HEK293T (cell line): ENCODE data around the gene RRM1.

Experiments
- CTCF ChIA-PET: fragments of 350-600 bp; formaldehyde crosslinking; extraction: SDS; loops from one replicate; lab custom pipeline; 2021; ENCODE audit warnings: antibody characterized with exemption, inconsistent platforms; lab: Yijun Ruan, JAX
- POLR2A ChIA-PET: fragments of 350-600 bp; formaldehyde crosslinking; extraction: SDS; loops from one replicate; lab custom pipeline; 2020; ENCODE audit warnings: antibody characterized with exemption, inconsistent platforms; lab: Yijun Ruan, JAX
- DNase-seq: peaks from one replicate; pipeline ENCODE4 v3.0.0; 2012; ENCODE audit warnings: mixed read lengths; ENCODE audit errors: extremely low spot score
- ARNT ChIP-seq: fragments of 450-650 bp; IDR thresholded peaks from 2 replicates; pipeline ENCODE4 v1.6.1; 2017; ENCODE audit warnings: mild to moderate bottlenecking
- BHLHE40 ChIP-seq: fragments of 450-650 bp; IDR thresholded peaks from 2 replicates; pipeline ENCODE4 v1.6.1; 2016; ENCODE audit warnings: mild to moderate bottlenecking, moderate library complexity, borderline replicate concordance
- CTBP1 ChIP-seq: fragments of 450-650 bp; IDR thresholded peaks from 2 replicates; pipeline ENCODE4 v1.6.1; 2016; ENCODE audit warnings: borderline replicate concordance
- ELF4 ChIP-seq: fragments of 450-650 bp; IDR thresholded peaks from 2 replicates; pipeline ENCODE4 v1.6.1; 2017; ENCODE audit warnings: antibody characterized with exemption
- FOXA1 ChIP-seq: fragments of 450-650 bp; IDR thresholded peaks from 2 replicates; pipeline ENCODE4 v1.6.1; 2016; ENCODE audit warnings: mild to moderate bottlenecking
- FOXK2 ChIP-seq: fragments of 450-650 bp; IDR thresholded peaks from 2 replicates; pipeline ENCODE4 v1.6.1; 2016; ENCODE audit warnings: mild to moderate bottlenecking
- FOXM1 ChIP-seq: fragments of 450-650 bp; IDR thresholded peaks from 2 replicates; pipeline ENCODE4 v1.6.1; 2017; ENCODE audit warnings: mild to moderate bottlenecking, borderline replicate concordance
- HDGF ChIP-seq: fragments of 450-650 bp; IDR thresholded peaks from 2 replicates; pipeline ENCODE4 v1.6.1; 2017; ENCODE audit warnings: antibody characterized with exemption, borderline replicate concordance
- L3MBTL2 ChIP-seq: fragments of 450-650 bp; conservative IDR thresholded peaks from 2 replicates; pipeline ENCODE4 v1.6.1; 2016; ENCODE audit warnings: mild to moderate bottlenecking
- LEF1 ChIP-seq: fragments of 450-650 bp; IDR thresholded peaks from 2 replicates; pipeline ENCODE4 v1.6.1; 2017; ENCODE audit warnings: mild to moderate bottlenecking, borderline replicate concordance
- NFRKB ChIP-seq: fragments of 450-650 bp; IDR thresholded peaks from 2 replicates; pipeline ENCODE4 v1.6.1; 2016; ENCODE audit warnings: mild to moderate bottlenecking, moderate library complexity
- PKNOX1 ChIP-seq: fragments of 450-650 bp; IDR thresholded peaks from 2 replicates; pipeline ENCODE4 v1.6.1; 2016
- SP1 ChIP-seq: fragments of 450-650 bp; IDR thresholded peaks from 2 replicates; pipeline ENCODE4 v1.6.1; 2017
- SUZ12 ChIP-seq: fragments of 450-650 bp; IDR thresholded peaks from 2 replicates; pipeline ENCODE4 v1.6.1; 2016; ENCODE audit warnings: mild to moderate bottlenecking
- TARDBP ChIP-seq: fragments of 450-650 bp; IDR thresholded peaks from 2 replicates; pipeline ENCODE4 v1.6.1; 2016
- ZNF384 ChIP-seq: fragments of 450-650 bp; IDR thresholded peaks from 2 replicates; pipeline ENCODE4 v1.6.1; 2016

The RRM1 gene

GRCh38 chr11:4059424-4059823 is 35.2 kb upstream of the RRM1 start:
- ChIA-PET POLR2A (no interaction called here), CTCF (no interaction called here)
- DNase-seq, result no peak
- no peak for TF ChIP-seq PKNOX1
- TF ChIP-seq BHLHE40, result no peak
- TF ChIP-seq L3MBTL2, result no peak
- TF ChIP-seq HDGF, result no peak
- no peak for TF ChIP-seq FOXK2
- no peak for TF ChIP-seq SUZ12
- TF ChIP-seq FOXM1, result no peak
- no peak for TF ChIP-seq ARNT
- no peak for TF ChIP-seq FOXA1
- TF ChIP-seq ELF4, result no peak
- TF ChIP-seq CTBP1, result no peak
- TF ChIP-seq LEF1, result no peak
- TF ChIP-seq NFRKB, result no peak
- no peak for TF ChIP-seq TARDBP
- no peak for TF ChIP-seq SP1

- POLR2A ChIA-PET, result no interaction called here
- DNase-seq, result no peak
- CTCF ChIA-PET, result interaction anchor here (0.6 to 1.7 kb wide), 3 partner anchors 13 to 64 kb away, joined by 4 to 8 read pairs (median 4); no protein-coding TSS in a partner anchor
- TF ChIP-seq ELF4 (no peak), NFRKB (no peak), BHLHE40 (no peak), SUZ12 (no peak), ZNF384 (no peak), FOXA1 (no peak), HDGF (no peak), TARDBP (no peak), PKNOX1 (no peak), L3MBTL2 (no peak), ARNT (no peak), CTBP1 (no peak), LEF1 (no peak), FOXK2 (no peak), SP1 (no peak), FOXM1 (no peak)
Measured at GRCh38 chr11:4060182-4060923, 34.2 kb upstream of the RRM1 start.

GRCh38 chr11:4061700-4062099 is 32.9 kb upstream of the RRM1 start:
- no peak for DNase-seq
- ChIA-PET CTCF (interaction anchor here (1.4 to 1.7 kb wide), 2 partner anchors 11 to 20 kb away, joined by 4 to 8 read pairs; no protein-coding TSS in a partner anchor), POLR2A (no interaction called here)
- no peak for TF ChIP-seq NFRKB
- TF ChIP-seq LEF1, result no peak
- TF ChIP-seq SP1, result no peak
- TF ChIP-seq FOXK2, result no peak

GRCh38 chr11:4063348-4063747 is 31.3 kb upstream of the RRM1 start:
- DNase-seq, result no peak
- ChIA-PET CTCF (interaction anchor here (0.9 to 1.7 kb wide), 3 partner anchors 10 to 208 kb away, joined by 3 to 11 read pairs (median 4); partner anchors contain the start of gene STIM1), POLR2A (no interaction called here)
- no peak for TF ChIP-seq PKNOX1
- TF ChIP-seq ARNT, result no peak
- TF ChIP-seq CTBP1, result no peak
- no peak for TF ChIP-seq L3MBTL2
- TF ChIP-seq LEF1, result no peak
- no peak for TF ChIP-seq TARDBP
- no peak for TF ChIP-seq ELF4
- no peak for TF ChIP-seq FOXM1
- TF ChIP-seq SP1, result no peak

- TF ChIP-seq NFRKB (no peak), L3MBTL2 (no peak), SP1 (no peak), LEF1 (no peak), ARNT (no peak), SUZ12 (no peak), ELF4 (no peak), FOXM1 (no peak), HDGF (no peak), ZNF384 (no peak), CTBP1 (no peak), FOXK2 (no peak), BHLHE40 (no peak), TARDBP (no peak), FOXA1 (no peak), PKNOX1 (no peak)
- POLR2A ChIA-PET, result no interaction called here
- DNase-seq, result no peak
- CTCF ChIA-PET, result interaction anchor here (0.9 to 1.7 kb wide), 3 partner anchors 9 to 210 kb away, joined by 3 to 11 read pairs (median 4); partner anchors contain the start of gene STIM1
Measured at GRCh38 chr11:4064278-4064955, 30.2 kb upstream of the RRM1 start.
